HTR-8/SVneo (cell line): ENCODE data around the gene GLP1R.

Experiments
- DNase-seq: peaks from one replicate; pipeline ENCODE4 v3.0.0; 2011; ENCODE audit warnings: low spot score, mixed read lengths; ENCODE audit not compliant: insufficient read length
- FAIRE-seq: peaks from 2 replicates; lab custom pipeline; 2011; peaks lifted over from hg19 to GRCh38; lab: Jason Lieb, UNC

GLP1R gene

GRCh38 chr6:39048481-39049399, at the start of gene GLP1R:
Gene GLP1R (plus strand): TSS chr6:39048781. CDS start chr6:39048841, 60 bp downstream.
- DNase-seq (no peak), FAIRE-seq (no peak)

- DNase-seq (no peak), FAIRE-seq (no peak)
Measured at GRCh38 chr6:39003072-39003471, 45.5 kb upstream of the GLP1R start.

DNA sequence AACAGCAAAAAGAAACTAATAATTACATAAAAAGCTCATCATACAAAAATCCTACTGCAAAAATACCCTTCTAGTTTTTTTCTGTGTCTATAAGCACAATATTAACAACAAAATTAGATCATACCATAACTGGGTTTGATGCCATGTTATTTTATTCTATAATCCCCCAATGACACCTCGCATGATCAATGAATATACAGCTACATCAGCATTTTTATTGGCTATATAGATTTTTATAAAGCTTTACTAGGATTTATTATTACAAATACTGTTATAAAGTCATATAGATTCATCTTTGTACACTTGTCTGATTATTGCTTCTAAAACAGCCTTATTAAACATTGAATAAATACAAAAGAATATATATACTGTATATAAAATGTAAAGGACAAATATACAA, 45.1 kb upstream of the GLP1R start:
- DNase-seq, result no peak
- FAIRE-seq, result no peak

GRCh38 chr6:39004801-39005200, 43.8 kb upstream of the GLP1R start:
- no peak for FAIRE-seq
- no peak for DNase-seq

GRCh38 chr6:39005774-39006173, 42.8 kb upstream of the GLP1R start:
- DNase-seq, result no peak
- no peak for FAIRE-seq

DNA sequence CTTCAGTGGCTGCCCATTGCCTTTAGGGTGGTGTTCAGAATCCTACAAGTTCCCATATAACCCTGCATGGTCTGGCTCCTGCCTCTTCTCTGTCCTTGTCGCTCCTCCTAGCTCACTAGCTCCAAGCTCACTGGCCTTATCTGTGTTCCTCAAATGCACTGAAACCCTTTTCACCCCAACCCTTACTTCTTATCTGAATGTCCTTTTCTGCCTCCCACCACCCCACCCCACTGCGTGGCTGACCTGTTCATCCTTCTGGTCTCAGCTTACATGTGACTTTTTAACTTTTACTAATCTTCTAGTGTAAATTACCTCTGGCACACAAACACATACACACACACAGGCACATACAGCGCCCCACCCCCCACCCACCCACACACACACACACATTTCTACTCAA, 41.0 kb upstream of the GLP1R start:
- no peak for DNase-seq
- no peak for FAIRE-seq

- FAIRE-seq, result no peak
- DNase-seq, result no peak
Measured at GRCh38 chr6:39008737-39009136, 39.8 kb upstream of the GLP1R start.

- no peak for DNase-seq
- no peak for FAIRE-seq
Measured at GRCh38 chr6:39009476-39009875, 39.1 kb upstream of the GLP1R start.

DNA sequence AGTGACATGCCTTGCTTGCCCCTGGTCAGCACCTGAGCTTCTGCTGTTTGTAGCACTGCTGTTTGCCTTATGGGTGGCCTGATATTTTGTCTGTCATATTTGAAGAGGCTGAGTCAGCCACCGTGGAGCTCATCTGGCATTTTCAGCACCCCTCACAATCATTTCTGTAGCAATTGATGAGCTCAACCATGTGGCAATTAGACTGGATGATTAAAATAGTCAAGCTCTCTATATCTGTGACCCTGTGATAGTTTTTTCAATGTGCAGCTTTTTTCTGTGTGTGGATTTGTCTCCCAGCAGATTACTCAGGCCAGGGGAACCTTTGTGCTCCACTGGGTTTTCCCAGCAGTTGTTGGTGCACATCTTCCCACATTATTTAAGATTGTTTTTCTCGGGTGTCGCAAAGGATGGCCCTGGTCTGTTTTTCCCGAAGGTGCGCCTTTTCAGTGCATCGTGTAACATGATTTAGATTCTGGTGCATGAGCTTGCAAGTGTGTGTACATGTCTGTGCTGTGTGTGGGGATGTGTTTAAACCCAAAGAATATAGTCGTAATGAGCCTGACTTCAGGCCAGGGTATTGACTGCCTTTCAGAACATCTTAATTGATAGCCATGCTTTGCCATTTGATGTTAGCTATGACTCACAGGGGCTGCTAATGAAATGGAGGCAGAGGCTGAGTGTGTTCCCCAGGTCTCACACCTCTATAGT, 31.6 kb upstream of the GLP1R start:
- FAIRE-seq (no peak), DNase-seq (no peak)

DNA sequence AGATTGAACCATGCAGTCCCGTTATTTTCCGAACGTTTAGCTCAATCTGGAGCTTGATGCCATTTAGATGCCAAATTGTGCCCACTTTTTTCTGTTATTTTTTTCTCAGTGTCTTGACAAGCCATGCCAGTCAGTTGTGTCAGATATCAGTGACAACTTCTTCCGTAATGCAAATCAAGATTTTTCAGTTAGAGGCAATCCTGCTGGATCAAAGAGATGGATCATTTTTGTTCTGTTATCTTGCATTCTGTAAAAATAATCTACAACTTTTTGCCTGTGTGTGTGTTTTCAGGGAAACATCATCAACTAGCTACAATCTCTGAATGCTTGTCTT, 31.1 kb upstream of the GLP1R start:
- DNase-seq (no peak), FAIRE-seq (no peak)

- no peak for FAIRE-seq
- no peak for DNase-seq
Measured at GRCh38 chr6:39018103-39018502, 30.5 kb upstream of the GLP1R start.

GRCh38 chr6:39020136-39020535, 28.4 kb upstream of the GLP1R start:
- no peak for FAIRE-seq

DNA sequence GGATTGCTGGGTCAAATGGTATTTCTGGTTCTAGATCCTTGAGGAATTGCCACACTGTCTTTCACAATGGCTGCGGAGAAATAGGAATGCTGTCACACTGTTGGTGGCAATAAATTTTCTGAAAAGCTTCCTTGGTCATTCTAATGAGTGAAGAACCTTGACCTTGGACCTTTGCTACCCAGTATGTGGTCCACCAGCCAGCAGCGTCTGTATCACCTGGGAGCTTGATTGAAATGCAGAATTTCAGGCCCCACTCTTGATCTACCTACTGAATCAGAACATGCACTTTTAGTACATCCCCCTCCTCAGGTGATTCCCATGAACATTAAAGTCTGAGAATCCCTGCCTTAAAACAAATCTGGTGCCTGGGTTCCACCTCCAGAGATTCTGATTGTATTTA, 27.5 kb upstream of the GLP1R start:
- no peak for FAIRE-seq
- DNase-seq, result no peak

More at GRCh38 chr6:39020136-39020535, 28.4 kb upstream of the GLP1R start:
- no peak for DNase-seq

DNA sequence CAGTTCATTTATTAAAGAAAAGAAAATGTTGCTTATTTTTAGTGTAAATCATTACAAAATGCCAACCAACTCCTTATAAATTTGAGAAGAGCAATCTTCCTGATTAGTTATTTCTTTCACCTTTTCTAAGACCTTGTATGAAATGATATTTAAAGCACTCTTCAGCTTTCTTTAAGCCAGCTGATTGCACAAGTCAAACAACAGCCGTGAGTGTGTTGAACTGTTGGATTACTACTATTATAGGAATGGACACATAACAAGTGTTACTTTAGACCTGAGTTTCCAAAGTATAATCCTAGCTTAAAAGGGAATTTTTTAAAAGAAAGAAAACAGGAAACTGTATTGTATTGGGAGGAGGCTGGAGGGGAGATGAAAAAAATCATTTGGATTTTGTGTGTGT, 26.8 kb upstream of the GLP1R start:
- DNase-seq, result no peak
- FAIRE-seq, result no peak

GRCh38 chr6:39026175-39026574, 22.4 kb upstream of the GLP1R start:
- FAIRE-seq (no peak), DNase-seq (no peak)

- no peak for FAIRE-seq
- DNase-seq, result peak; percentile 22
Measured at GRCh38 chr6:39029156-39030011, 19.2 kb upstream of the GLP1R start.

- FAIRE-seq (no peak), DNase-seq (no peak)
Measured at GRCh38 chr6:39035681-39036080, 12.9 kb upstream of the GLP1R start.

DNA sequence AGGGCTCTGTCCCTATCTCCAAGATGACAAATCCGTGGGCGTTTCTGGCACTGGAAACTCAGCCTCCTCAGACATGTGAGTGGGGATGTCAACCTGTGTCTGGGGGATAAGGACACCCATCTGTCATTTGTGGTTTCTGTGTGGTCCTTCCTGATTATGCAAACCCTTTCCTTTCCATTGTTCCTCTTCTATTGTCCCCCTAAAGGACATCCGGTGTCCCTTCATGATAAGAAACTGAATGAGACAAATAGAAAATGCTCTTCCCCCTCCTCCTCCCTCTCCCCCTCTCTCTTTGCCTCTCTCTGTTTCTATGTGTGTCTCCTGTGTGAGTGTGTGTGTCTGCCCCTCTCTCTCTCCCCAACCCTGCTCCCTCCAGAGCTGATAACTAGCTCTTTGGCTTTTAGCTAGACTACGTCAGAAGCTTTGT, 11.5 kb upstream of the GLP1R start:
- no peak for FAIRE-seq
- no peak for DNase-seq

DNA sequence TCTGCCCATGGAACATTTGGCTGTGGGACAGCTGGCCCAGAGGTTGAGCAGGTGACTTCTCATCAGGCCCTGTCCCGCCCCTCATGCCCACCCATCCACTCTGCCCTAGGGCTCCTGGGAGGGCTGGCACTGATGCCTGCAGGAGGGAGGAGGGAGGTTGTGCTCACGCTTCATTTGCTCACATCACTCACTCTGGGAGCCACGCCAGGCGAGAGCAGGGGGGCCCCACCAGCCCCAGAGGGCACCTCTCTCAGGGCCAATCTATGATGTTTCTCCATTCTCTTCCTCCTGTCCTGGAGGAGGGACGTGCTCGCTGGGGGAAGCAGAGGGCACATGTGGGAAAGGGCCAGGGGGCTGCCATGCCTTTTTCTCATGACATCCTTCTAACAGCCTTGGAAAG, 10.9 kb upstream of the GLP1R start:
- FAIRE-seq (no peak), DNase-seq (no peak)

DNA sequence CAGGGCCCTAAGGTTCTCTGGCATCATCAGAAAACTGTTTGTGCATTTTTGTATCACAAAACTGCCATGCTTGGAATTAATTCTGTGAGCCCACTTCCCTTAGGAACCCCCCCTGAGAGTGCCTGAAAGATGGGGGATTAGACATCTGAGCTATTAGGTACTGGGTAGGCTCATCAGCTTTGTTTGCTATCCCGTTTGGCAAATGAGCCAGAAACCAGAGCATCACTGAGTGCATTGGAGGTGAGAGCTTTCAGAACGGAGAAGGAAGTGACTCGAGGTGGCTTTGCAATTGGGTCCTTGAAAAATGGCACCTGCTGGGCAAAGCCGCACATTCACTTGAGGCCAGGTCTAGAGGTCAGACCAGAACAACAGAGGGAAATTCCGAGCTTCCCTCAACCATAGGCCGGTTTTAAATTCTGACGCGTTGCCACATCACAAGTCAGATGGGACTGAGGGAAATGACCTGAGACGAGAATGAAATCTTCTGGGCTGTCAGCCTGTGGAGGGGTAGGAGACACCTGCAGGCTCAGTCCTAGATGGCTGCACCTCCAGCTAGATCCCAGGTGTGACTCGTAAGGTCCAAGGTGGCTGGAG, 8.4 kb upstream of the GLP1R start:
- DNase-seq (no peak), FAIRE-seq (no peak)
